Stimulated activated CD4-positive, alpha-beta T cell treated with anti-CD3 and anti-CD28 coated beads, Interleukin-1b, Interleukin-23, amount 100 ng/mL, for 1 hour (primary cell): ENCODE data around the gene LIPI.
"Not testable (repeated sequence)": the region's sequence is repeated elsewhere in the genome, so short reads cannot be mapped to it uniquely, and the experiment has no call there.

Source experiments
- DNase-seq, 2 donors: peaks; one replicate each; pipeline ENCODE4 v3.0.0-alpha.2; 2020; ENCODE audit warnings: low read depth in 2 of 2

The LIPI gene

GRCh38 chr21:14119038-14119437 is 91.7 kb downstream of the LIPI start:
- DNase-seq = no peak

GRCh38 chr21:14116080-14116481 is 94.7 kb downstream of the LIPI start:
- no peak for DNase-seq

- no peak for DNase-seq
These were observed 95.1 kb downstream of the LIPI start for GRCh38 chr21:14115646-14116045.

GRCh38 chr21:14114251-14114650 is 96.5 kb downstream of the LIPI start:
- DNase-seq = no peak

- DNase-seq = not testable (repeated sequence)
These were observed 106.2 kb downstream of the LIPI start for GRCh38 chr21:14104564-14104963.

- no peak for DNase-seq
These were observed 111.2 kb downstream of the LIPI start for GRCh38 chr21:14099570-14099969.

- no peak for DNase-seq
These were observed 112.8 kb downstream of the LIPI start for GRCh38 chr21:14097881-14098499.

GRCh38 chr21:14096577-14096976 is 114.2 kb downstream of the LIPI start:
- no peak for DNase-seq

- DNase-seq = no peak
These were observed 114.6 kb downstream of the LIPI start for GRCh38 chr21:14096172-14096571.

GRCh38 chr21:14095056-14095455 is 115.7 kb downstream of the LIPI start:
- no peak for DNase-seq

GRCh38 chr21:14092834-14093560 is 117.8 kb downstream of the LIPI start:
- DNase-seq = no peak

- DNase-seq = not testable (repeated sequence)
These were observed 120.6 kb downstream of the LIPI start for GRCh38 chr21:14090184-14090583.

- DNase-seq = no peak
These were observed 122.4 kb downstream of the LIPI start for GRCh38 chr21:14088391-14088790.

- DNase-seq = no peak
These were observed 124.2 kb downstream of the LIPI start for GRCh38 chr21:14086553-14086952.

GRCh38 chr21:14084701-14085100 is 126.1 kb downstream of the LIPI start:
- DNase-seq = no peak

GRCh38 chr21:14084068-14084501 is 126.7 kb downstream of the LIPI start:
- DNase-seq = no peak

- DNase-seq = no peak
These were observed 130.0 kb downstream of the LIPI start for GRCh38 chr21:14080764-14081096.

- no peak for DNase-seq
These were observed 130.6 kb downstream of the LIPI start for GRCh38 chr21:14080040-14080763.

GRCh38 chr21:14078746-14079375 is 131.9 kb downstream of the LIPI start:
- DNase-seq = no peak

GRCh38 chr21:14076143-14076806 is 134.5 kb downstream of the LIPI start:
- no peak for DNase-seq

GRCh38 chr21:14075346-14076142 is 135.2 kb downstream of the LIPI start:
- DNase-seq = no peak
